HG03196 (cell line): ENCODE measurements around the gene ZNF407.

Experiments
- ATAC-seq: cut with Tn5 transposase; IDR thresholded peaks from one replicate; pipeline ENCODE4 v1.9.1; 2021; ENCODE audit not compliant: unreplicated experiment

The ZNF407 gene

GRCh38 chr18:74718312-74718711 lies 120.6 kb downstream of the ZNF407 start:
- ATAC-seq: no peak

GRCh38 chr18:74722237-74722636 lies 124.6 kb downstream of the ZNF407 start:
- no peak for ATAC-seq

- ATAC-seq: no peak
These were observed 126.5 kb downstream of the ZNF407 start for GRCh38 chr18:74724186-74724585.

GRCh38 chr18:74725690-74726089 lies 128.0 kb downstream of the ZNF407 start:
- ATAC-seq: no peak

GRCh38 chr18:74728586-74728985 lies 130.9 kb downstream of the ZNF407 start:
- no peak for ATAC-seq

GRCh38 chr18:74731097-74731496 lies 133.4 kb downstream of the ZNF407 start:
- no peak for ATAC-seq

- no peak for ATAC-seq
These were observed 134.7 kb downstream of the ZNF407 start for GRCh38 chr18:74732380-74732779.

GRCh38 chr18:74733598-74733997 lies 135.9 kb downstream of the ZNF407 start:
- ATAC-seq: no peak

- no peak for ATAC-seq
These were observed 136.4 kb downstream of the ZNF407 start for GRCh38 chr18:74734013-74734444.

- no peak for ATAC-seq
These were observed 142.3 kb downstream of the ZNF407 start for GRCh38 chr18:74739926-74740325.

- no peak for ATAC-seq
These were observed 145.0 kb downstream of the ZNF407 start for GRCh38 chr18:74742573-74743243.

- no peak for ATAC-seq
These were observed 148.1 kb downstream of the ZNF407 start for GRCh38 chr18:74745633-74746403.

- no peak for ATAC-seq
These were observed 151.1 kb downstream of the ZNF407 start for GRCh38 chr18:74748809-74749208.

GRCh38 chr18:74758995-74759394 lies 161.3 kb downstream of the ZNF407 start:
- ATAC-seq: no peak

GRCh38 chr18:74760026-74760425 lies 162.4 kb downstream of the ZNF407 start:
- ATAC-seq: no peak

GRCh38 chr18:74760436-74760835 lies 162.8 kb downstream of the ZNF407 start:
- no peak for ATAC-seq

- no peak for ATAC-seq
These were observed 168.6 kb downstream of the ZNF407 start for GRCh38 chr18:74766251-74766650.

GRCh38 chr18:74768096-74768495 lies 170.4 kb downstream of the ZNF407 start:
- no peak for ATAC-seq

GRCh38 chr18:74773171-74773624 lies 175.5 kb downstream of the ZNF407 start:
- peak; percentile 81 for ATAC-seq

GRCh38 chr18:74774486-74774885 lies 176.8 kb downstream of the ZNF407 start:
- ATAC-seq: no peak

GRCh38 chr18:74775239-74775638 lies 177.6 kb downstream of the ZNF407 start:
- ATAC-seq: no peak

- ATAC-seq: no peak
These were observed 180.6 kb downstream of the ZNF407 start for GRCh38 chr18:74778191-74778847.
